ENCODE measurements around the gene EID2B. TPM values are rescaled to one million over a fixed set of nuclear protein-coding genes. Genes with fewer than 3 reads are reported as not detected.

Gene EID2B
- total and polyA plus RNA-seq, 10 of the 15 experiments (the other 5 are each of a cell fraction or from before 2014, with no cell fraction given), result 2.9 to 10.1 (median 5.0) TPM

- no peak for TF ChIP-seq SIX5 (IDR thresholded peaks at IDR 0.05; ENCODE audit: low read depth, low read length, severe bottlenecking)
These were observed 6.5 kb upstream of the EID2B start (continued) for GRCh38 chr19:39539165-39539517.

GRCh38 chr19:39533791-39534190, 1.1 kb upstream of the EID2B start:
- H3K27ac ChIP-seq (ENCODE audit: control insufficient read depth, insufficient read depth), result no peak overlapping the region
- ChIA-PET CTCF (interaction anchor here (0.9 to 5.0 kb wide), 19 partner anchors 9 to 310 kb away, joined by 3 to 63 read pairs (median 5); partner anchors contain the start of genes DLL3, GMFG, MED29 and PAF1), RAD21 (ENCODE audit: unreplicated experiment) (interaction anchor here (0.8 to 2.3 kb wide), 7 partner anchors 58 to 142 kb away, joined by 3 to 9 read pairs (median 4); partner anchors contain the start of genes MED29 and PAF1), POLR2A (interaction anchor here (0.9 kb wide), 1 partner anchor 93 kb away, joined by 3 read pairs; no protein-coding TSS in a partner anchor), SMC1A (ENCODE audit: uncharacterized antibody, unreplicated experiment) (interaction anchor here (0.6 to 3.4 kb wide), 12 partner anchors 9 to 308 kb away, joined by 3 to 26 read pairs (median 3); partner anchors contain the start of genes DLL3 and RPS16)
- H3K9ac ChIP-seq (ENCODE audit: control insufficient read depth, insufficient read depth, low read length), result no peak overlapping the region
- TF ChIP-seq RAD51 (IDR thresholded peaks at IDR 0.05) (no peak), FOXM1 (IDR thresholded peaks at IDR 0.05; ENCODE audit: low read depth, low read length) (no peak), BMI1 (IDR thresholded peaks at IDR 0.05; ENCODE audit: borderline replicate concordance) (no peak), E4F1 (IDR thresholded peaks at IDR 0.05; ENCODE audit: borderline replicate concordance, partially characterized antibody) (no peak), IRF5 (IDR thresholded peaks at IDR 0.05; ENCODE audit: borderline replicate concordance) (no peak), MAX (IDR thresholded peaks at IDR 0.05; ENCODE audit: low read depth, low read length) (no peak), USF1 (IDR thresholded peaks at IDR 0.05; ENCODE audit: borderline replicate concordance, extremely low read length, insufficient read depth, low read depth, low read length) (no peak), USF2 (IDR thresholded peaks at IDR 0.05; ENCODE audit: borderline replicate concordance, low read depth, low read length) (no peak), RFX5 (IDR thresholded peaks at IDR 0.05; ENCODE audit: low read depth, low read length) (no peak), SREBF1 (IDR thresholded peaks at IDR 0.05; ENCODE audit: low read length) (no peak)
- no peak for ATAC-seq
- in situ Hi-C loops (cut with MboI), result loop anchor here (5.0 kb wide), 3 partner anchors 56 to 411 kb away; no protein-coding TSS in a partner anchor
- intact Hi-C loops (cut with micrococcal nuclease; ENCODE audit: unreplicated experiment), result loop anchor here (2.0 to 10.0 kb wide), 4 partner anchors 93 to 409 kb away; partner anchors contain the start of genes PAK4, PLEKHG2 and SAMD4B
- BruUV-seq (replicated peaks), result no TSS peak
- peaks cover 17% of the 10 kb centered on the region for H3K79me2 ChIP-seq (ENCODE audit: control insufficient read depth, insufficient read depth, low read length)
- H3K4me1 ChIP-seq (ENCODE audit: control insufficient read depth, insufficient read depth, low read length), result peaks cover 9% of the 10 kb centered on the region; the same call in 1 of the 2 replicates
- FAIRE-seq, result no peak
- no peaks in the 10 kb centered on the region for H3K36me3 ChIP-seq (ENCODE audit: control insufficient read depth in 2 of 2, insufficient read depth in 2 of 2, low read length in 1 of 2)
- H4K20me1 ChIP-seq (ENCODE audit: control insufficient read depth, insufficient read depth), result no peaks in the 10 kb centered on the region
- H3K27me3 ChIP-seq (replicated peaks in 1 of 2; ENCODE audit: control insufficient read depth in 2 of 2, insufficient read depth in 2 of 2, low read length in 1 of 2), result no peaks in the 10 kb centered on the region
- H3K9me3 ChIP-seq (replicated peaks; ENCODE audit: control insufficient read depth, insufficient read depth, low read length), result no peaks in the 10 kb centered on the region
- no peak overlapping the region for H2AFZ ChIP-seq (ENCODE audit: control insufficient read depth, low read depth, low read length)
- H3K4me2 ChIP-seq (ENCODE audit: control insufficient read depth, insufficient read depth), result no peak overlapping the region
- no peak for DNase-seq (ENCODE audit: low read depth, low spot score)
- 36% methylated on average over 3 of the region's 3 CpGs for WGBS (ENCODE audit: insufficient coverage, insufficient replicate concordance, low lambda C conversion rate, missing lambda C conversion rate)
- no peak overlapping the region for H3K4me3 ChIP-seq
